GM10248 (cell line): Measurements from ENCODE around the gene KCNMA1.

ENCODE experiments used
- CTCF ChIA-PET: fragments of 300-600 bp; sonication (Branson Sonifier 250); formaldehyde crosslinking; extraction: SDS; loops from one replicate; lab custom pipeline; 2021; ENCODE audit warnings: antibody characterized with exemption; lab: Yijun Ruan, JAX
- POLR2A ChIA-PET: fragments of 350-650 bp; sonication (Branson Sonifier 250); formaldehyde crosslinking; extraction: SDS; loops from one replicate; lab custom pipeline; 2020; ENCODE audit warnings: antibody characterized with exemption; lab: Yijun Ruan, JAX
- DNase-seq: peaks from one replicate; pipeline ENCODE4 v3.0.0; 2012; ENCODE audit errors: extremely low spot score
- TF ChIP-seq, protein P1 (sequence below): IDR thresholded peaks from 2 replicates; pipeline ENCODE4 v1.5.1; 2012; ENCODE audit warnings: mild to moderate bottlenecking, low read depth; ENCODE audit errors: extremely low read depth, missing control alignments, control extremely low read depth

The KCNMA1 gene

GRCh38 chr10:77231375-77231774 is 406.2 kb downstream of the KCNMA1 start:
- TF ChIP-seq, protein P1, sequence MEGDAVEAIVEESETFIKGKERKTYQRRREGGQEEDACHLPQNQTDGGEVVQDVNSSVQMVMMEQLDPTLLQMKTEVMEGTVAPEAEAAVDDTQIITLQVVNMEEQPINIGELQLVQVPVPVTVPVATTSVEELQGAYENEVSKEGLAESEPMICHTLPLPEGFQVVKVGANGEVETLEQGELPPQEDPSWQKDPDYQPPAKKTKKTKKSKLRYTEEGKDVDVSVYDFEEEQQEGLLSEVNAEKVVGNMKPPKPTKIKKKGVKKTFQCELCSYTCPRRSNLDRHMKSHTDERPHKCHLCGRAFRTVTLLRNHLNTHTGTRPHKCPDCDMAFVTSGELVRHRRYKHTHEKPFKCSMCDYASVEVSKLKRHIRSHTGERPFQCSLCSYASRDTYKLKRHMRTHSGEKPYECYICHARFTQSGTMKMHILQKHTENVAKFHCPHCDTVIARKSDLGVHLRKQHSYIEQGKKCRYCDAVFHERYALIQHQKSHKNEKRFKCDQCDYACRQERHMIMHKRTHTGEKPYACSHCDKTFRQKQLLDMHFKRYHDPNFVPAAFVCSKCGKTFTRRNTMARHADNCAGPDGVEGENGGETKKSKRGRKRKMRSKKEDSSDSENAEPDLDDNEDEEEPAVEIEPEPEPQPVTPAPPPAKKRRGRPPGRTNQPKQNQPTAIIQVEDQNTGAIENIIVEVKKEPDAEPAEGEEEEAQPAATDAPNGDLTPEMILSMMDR, result no peak
- ChIA-PET CTCF (interaction anchor here (1.3 to 1.8 kb wide), 2 partner anchors 10 to 410 kb away, joined by 3 to 5 read pairs; no protein-coding TSS in a partner anchor), POLR2A (no interaction called here)
- DNase-seq, result no peak

DNA sequence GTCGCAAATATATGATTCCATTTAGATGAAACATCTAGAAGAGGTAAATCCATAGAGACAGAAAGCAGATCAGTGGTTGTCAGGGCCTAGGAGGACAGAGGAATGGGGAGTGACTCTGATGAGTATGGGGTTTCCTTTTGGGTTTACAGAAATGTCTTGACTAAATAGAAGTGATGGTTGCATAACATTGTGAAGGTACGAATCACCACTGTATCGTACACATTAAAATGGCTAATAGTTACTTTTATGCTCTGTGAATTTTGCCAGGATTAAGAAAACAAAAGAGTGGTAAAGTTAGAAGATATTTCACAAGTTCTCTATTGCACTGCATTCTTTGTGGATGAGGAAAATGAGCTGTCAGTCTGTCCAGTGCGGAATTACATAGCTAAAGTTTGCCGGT is 407.4 kb downstream of the KCNMA1 start:
- TF ChIP-seq, protein P1, result no peak
- ChIA-PET CTCF (interaction anchor here (1.3 kb wide), 1 partner anchor 411 kb away, joined by 3 read pairs; no protein-coding TSS in a partner anchor), POLR2A (no interaction called here)
- DNase-seq, result no peak

DNA sequence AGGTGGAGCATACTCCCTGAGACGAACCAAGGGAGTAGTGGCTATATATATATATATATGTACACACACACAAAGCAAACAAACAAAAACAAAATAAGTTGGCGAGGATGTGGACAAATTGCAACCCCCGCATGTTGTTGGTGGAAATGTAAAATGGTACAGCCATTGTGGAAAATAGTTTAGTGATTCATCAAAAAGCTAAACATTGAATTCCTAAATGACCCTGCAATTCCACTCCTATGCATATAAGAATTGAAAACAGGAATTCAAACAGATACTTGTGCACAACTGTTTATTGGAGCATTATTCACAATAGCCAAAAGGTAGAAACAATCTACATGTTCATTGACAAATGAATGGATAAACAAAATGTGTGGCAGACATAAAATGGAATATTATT is 407.9 kb downstream of the KCNMA1 start:
- ChIA-PET POLR2A (no interaction called here), CTCF (no interaction called here)
- no peak for DNase-seq
- TF ChIP-seq, protein P1, result no peak

DNA sequence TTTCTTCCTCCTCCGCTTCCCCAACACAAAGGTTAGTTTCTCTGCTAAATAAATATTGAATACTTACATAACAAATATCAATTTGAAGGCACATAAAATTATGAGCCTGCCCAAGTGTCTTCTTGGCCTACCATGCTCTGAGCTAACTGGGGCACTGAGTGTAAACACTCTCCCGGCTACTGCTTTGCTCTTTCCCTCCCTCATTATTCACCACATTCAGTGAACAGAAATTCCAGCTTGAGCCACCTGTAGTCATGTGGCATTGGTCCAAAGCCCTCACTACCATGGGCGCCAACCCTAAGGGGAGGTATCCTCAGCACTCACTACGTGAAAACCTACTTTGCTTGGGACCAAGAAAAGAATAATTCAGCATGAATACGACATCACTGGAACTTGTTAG is 409.0 kb downstream of the KCNMA1 start:
- DNase-seq, result no peak
- ChIA-PET CTCF (no interaction called here), POLR2A (no interaction called here)
- TF ChIP-seq, protein P1, result no peak

DNA sequence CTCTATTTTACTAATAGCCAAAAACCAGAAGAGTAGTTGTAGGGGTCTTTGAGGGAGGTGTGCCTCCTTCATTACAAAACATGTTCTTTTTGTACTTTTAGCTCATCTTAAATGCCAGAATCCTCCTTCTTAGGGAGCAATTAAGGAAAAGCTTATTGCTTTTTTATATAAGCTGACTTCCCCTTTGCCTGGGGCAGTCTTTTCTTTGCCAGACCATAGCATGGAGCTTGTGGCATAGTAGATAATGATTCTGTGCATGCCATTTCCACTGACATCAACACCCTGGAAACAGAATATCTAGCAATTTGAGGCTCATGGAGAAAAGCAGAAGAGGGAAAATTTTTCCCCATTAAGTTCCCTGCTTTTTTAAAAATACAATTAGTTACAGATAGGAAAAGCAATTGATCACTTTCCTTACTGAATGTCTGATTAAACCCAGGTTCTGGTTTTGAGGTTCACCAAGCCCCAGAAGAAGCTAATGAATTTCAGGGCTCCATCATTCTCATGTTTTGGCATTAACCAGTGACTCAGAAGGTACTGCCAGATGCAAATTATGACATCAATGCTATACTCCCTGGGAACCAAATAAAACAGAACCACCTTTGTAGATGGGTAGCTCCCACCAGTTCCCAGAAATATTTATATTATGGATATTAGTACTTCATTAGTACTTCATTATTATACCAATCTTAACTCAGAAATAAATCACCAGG is 410.6 kb downstream of the KCNMA1 start:
- no peak for DNase-seq
- ChIA-PET CTCF (interaction anchor here (0.8 to 0.9 kb wide), 3 partner anchors 17 to 61 kb away, joined by 3 read pairs; no protein-coding TSS in a partner anchor), POLR2A (no interaction called here)
- TF ChIP-seq, protein P1, result no peak

- DNase-seq, result no peak
- CTCF ChIA-PET, result interaction anchor here (0.8 to 0.9 kb wide), 2 partner anchors 27 to 61 kb away, joined by 3 read pairs; no protein-coding TSS in a partner anchor
- POLR2A ChIA-PET, result no interaction called here
- TF ChIP-seq, protein P1, result no peak
Measured at GRCh38 chr10:77226452-77226851, 411.2 kb downstream of the KCNMA1 start.
